Suprapubic skin (tissue), 3 donors: ENCODE measurements around the gene TAP2.

Experiments
- POLR2A ChIP-seq, 2 donors: fragments of 450-650 bp; IDR thresholded peaks; one replicate each; pipeline ENCODE4 v1.6.1; 2017; ENCODE audit warnings: antibody characterized with exemption in 2 of 2, mild to moderate bottlenecking in 2 of 2, moderate library complexity in 2 of 2
- TF ChIP-seq, protein P1 (sequence below), 2 donors: fragments of 200-600 bp in 1 of 2; fragments of 450-650 bp in 1 of 2; sonication (generic) in 1 of 2; IDR thresholded peaks; one replicate each; pipeline ENCODE4 v1.5.1; 2016 to 2019; ENCODE audit warnings: antibody characterized with exemption in 2 of 2, mild to moderate bottlenecking in 1 of 2, moderate library complexity in 1 of 2

DNA sequence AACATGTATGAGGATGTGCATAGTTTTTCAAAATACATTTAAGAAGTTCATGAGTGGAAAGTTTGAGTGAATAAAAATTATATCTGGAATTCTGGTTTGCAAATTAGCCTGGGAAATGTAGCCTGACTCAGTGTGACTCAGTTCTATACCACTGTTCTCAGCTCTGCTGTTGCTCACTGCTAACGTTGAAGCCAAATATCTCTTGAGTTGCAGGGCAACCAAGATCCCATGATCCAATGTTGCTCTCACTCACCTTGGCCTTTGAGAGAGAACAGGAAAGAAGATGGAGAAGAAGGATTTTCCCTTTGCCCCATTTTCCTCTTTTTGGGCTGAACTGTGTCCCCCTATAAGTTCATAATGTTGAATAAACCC, 44.3 kb upstream of the TAP2 start:
- TF ChIP-seq, protein P1, sequence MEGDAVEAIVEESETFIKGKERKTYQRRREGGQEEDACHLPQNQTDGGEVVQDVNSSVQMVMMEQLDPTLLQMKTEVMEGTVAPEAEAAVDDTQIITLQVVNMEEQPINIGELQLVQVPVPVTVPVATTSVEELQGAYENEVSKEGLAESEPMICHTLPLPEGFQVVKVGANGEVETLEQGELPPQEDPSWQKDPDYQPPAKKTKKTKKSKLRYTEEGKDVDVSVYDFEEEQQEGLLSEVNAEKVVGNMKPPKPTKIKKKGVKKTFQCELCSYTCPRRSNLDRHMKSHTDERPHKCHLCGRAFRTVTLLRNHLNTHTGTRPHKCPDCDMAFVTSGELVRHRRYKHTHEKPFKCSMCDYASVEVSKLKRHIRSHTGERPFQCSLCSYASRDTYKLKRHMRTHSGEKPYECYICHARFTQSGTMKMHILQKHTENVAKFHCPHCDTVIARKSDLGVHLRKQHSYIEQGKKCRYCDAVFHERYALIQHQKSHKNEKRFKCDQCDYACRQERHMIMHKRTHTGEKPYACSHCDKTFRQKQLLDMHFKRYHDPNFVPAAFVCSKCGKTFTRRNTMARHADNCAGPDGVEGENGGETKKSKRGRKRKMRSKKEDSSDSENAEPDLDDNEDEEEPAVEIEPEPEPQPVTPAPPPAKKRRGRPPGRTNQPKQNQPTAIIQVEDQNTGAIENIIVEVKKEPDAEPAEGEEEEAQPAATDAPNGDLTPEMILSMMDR (IDR thresholded peaks at IDR 0.05) = no peak
- TF ChIP-seq POLR2A (IDR thresholded peaks at IDR 0.05) = no peak
